ENCODE measurements around the gene RASSF4. TPM values are rescaled to one million over a fixed set of nuclear protein-coding genes. Genes with fewer than 3 reads are reported as not detected.

RASSF4 gene
- total and polyA plus RNA-seq, 4 donors, result 8.2 to 26.9 (median 12.4) TPM

DNA sequence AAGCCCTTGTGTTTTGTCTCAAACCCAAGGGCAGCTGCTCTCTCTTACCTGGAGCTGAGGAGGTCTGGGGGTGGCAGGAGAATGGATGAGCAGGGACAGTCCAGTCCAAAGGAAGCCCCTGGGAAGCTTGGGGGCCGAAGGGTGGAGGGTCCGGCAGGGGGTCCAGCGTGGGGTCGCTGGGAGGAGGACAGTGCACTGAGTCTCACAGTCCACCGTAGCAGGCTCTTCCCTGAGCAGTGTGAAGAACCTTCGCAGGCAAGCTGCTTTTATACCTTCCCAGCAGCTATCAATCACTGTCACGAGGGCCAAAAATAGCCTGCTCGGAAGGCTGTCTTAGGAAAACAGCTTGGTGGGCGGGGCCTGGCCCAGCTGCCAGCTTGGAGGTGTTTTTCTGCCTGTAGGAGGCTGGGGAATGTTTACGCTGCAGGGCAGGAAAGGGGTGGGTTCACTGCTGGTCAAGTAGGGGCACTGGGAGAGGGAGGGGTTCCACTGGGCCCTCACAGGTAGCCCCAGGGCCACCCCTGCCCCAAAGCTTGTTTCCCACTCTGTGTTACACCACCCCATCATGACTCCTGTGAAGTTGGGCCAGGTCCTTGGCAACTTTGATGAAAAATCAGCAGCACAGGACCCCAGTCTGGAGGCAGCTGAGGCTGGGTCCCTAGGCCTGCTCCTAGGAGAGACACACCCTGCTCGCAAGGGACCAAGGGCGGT, 19.1 kb downstream of the RASSF4 start, which contains the start of gene DEPP1:
TSS of gene DEPP1 (minus strand) at position 240 of the 711 bp plus-strand sequence. CDS start 779 bp downstream, outside the sequence.
- 13% methylated on average over 12 of the region's 12 CpGs for WGBS
- H3K36me3 ChIP-seq (ENCODE audit: control insufficient read depth in 4 of 4, insufficient read depth in 3 of 4, low read depth in 1 of 4, low read length in 3 of 4), result peaks cover 0 to 5% (median under 1%) of the 10 kb centered on the region in 4 donors
- peak within 1 kb of the TSS; percentile 91 to 94 for H3K27ac ChIP-seq (ENCODE audit: low read depth in 1 of 2, low read length in 2 of 2)
- peak; percentile 30 for TF ChIP-seq CTCF (IDR thresholded peaks at IDR 0.05; ENCODE audit: low read depth, low read length, missing input control)
- TF ChIP-seq REST (IDR thresholded peaks at IDR 0.05), result peak; percentile 95
- no peak for TF ChIP-seq GABPA (IDR thresholded peaks at IDR 0.05 in 1 of 2, conservative IDR thresholded peaks at IDR 0.05 in 1 of 2)
- TF ChIP-seq, protein P1, sequence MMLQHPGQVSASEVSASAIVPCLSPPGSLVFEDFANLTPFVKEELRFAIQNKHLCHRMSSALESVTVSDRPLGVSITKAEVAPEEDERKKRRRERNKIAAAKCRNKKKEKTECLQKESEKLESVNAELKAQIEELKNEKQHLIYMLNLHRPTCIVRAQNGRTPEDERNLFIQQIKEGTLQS (IDR thresholded peaks at IDR 0.05), result no peak
- peak; percentile 24 for TF ChIP-seq YY1 (IDR thresholded peaks at IDR 0.05)
- peak; percentile 62 to 70 for TF ChIP-seq HNF4A (conservative IDR thresholded peaks at IDR 0.05)
- TF ChIP-seq FOXA2 (IDR thresholded peaks at IDR 0.05), result peak; percentile 63
- peak; percentile 36 for TF ChIP-seq HNF4G (IDR thresholded peaks at IDR 0.05)
- peak; percentile 100 for TF ChIP-seq TAF1 (conservative IDR thresholded peaks at IDR 0.05)
- peak; percentile 87 to 88 for TF ChIP-seq RXRA (IDR thresholded peaks at IDR 0.05)
- no peak for TF ChIP-seq ZBTB33 (IDR thresholded peaks at IDR 0.05)
- TF ChIP-seq NR2F2 (IDR thresholded peaks at IDR 0.05), result peak; percentile 63
- peak in 1 of 2 donors; percentile 59 for TF ChIP-seq JUND (IDR thresholded peaks at IDR 0.05)
- TF ChIP-seq SP1 (IDR thresholded peaks at IDR 0.05), result peak; percentile 94
- TF ChIP-seq MAX (IDR thresholded peaks at IDR 0.05), result peak; percentile 32
- peak; percentile 42 to 48 for TF ChIP-seq RAD21 (IDR thresholded peaks at IDR 0.05)
- no peak for TF ChIP-seq EGR1 (IDR thresholded peaks at IDR 0.05; ENCODE audit: low read depth in 2 of 2)
- no peak for TF ChIP-seq FOXA1 (IDR thresholded peaks at IDR 0.05)
- H3K4me3 ChIP-seq (ENCODE audit: low read depth in 1 of 3, low read length in 3 of 3), result peak within 1 kb of the TSS; percentile 68 to 90 (median 88)
- DNase-seq (ENCODE audit: low spot score), result peak; percentile 75
- no peaks in the 10 kb centered on the region for H3K27me3 ChIP-seq (ENCODE audit: control insufficient read depth in 4 of 4, insufficient read depth in 4 of 4, low read length in 3 of 4)
- H3K9ac ChIP-seq (ENCODE audit: low read depth in 1 of 2, low read length in 2 of 2), result peak within 1 kb of the TSS; percentile 92 to 95
- H3K9me3 ChIP-seq (ENCODE audit: control insufficient read depth in 4 of 4, low read length in 3 of 4), result no peaks in the 10 kb centered on the region
- peaks cover 24 to 57% (median 48%) of the 10 kb centered on the region in 4 donors for H3K4me1 ChIP-seq (ENCODE audit: control insufficient read depth in 4 of 4, insufficient read depth in 4 of 4, low read length in 3 of 4)
